Measurements from ENCODE around the gene ANKS3.
A peak's percentile ranks its signal among the peaks of the same experiment; 100 is the strongest.

ANKS3 gene

GRCh38 chr16:4734063-4734729 lies at the start of gene ANKS3, which contains the start of gene DNAAF8:
ANKS3 (minus strand) TSS chr16:4734271; CDS start chr16:4730149, 4,122 bp downstream.
DNAAF8 (plus strand) TSS chr16:4734537; CDS start chr16:4736515, 1,978 bp downstream.
- peak; percentile 84 for DNase-seq (ENCODE audit: low read depth)

- DNase-seq (ENCODE audit: low read depth), result no peak
Observed at GRCh38 chr16:4783251-4783950, 49.3 kb upstream of the ANKS3 start.

DNA sequence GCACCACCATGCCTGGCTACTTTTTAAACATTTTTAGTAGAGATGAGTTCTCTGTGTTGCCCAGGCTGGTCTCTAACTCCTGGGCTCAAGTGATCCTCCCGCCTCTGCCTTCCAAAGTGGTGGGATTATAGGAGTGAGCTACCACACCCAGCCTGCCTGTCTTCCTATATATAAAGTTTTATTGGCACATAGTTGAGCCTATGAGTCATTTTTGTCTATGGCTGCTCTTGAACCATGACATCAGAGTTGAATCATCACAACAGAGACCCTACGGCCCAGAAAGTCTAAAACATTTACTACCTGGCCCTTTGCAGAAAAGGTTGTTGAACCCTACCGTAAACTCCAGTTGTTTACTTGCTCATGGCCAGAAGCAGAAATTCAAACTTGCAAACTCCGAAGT lies 46.2 kb upstream of the ANKS3 start:
- no peak for DNase-seq (ENCODE audit: low read depth)

- no peak for DNase-seq (ENCODE audit: low read depth)
Observed at GRCh38 chr16:4778050-4778392, 44.0 kb upstream of the ANKS3 start.

DNA sequence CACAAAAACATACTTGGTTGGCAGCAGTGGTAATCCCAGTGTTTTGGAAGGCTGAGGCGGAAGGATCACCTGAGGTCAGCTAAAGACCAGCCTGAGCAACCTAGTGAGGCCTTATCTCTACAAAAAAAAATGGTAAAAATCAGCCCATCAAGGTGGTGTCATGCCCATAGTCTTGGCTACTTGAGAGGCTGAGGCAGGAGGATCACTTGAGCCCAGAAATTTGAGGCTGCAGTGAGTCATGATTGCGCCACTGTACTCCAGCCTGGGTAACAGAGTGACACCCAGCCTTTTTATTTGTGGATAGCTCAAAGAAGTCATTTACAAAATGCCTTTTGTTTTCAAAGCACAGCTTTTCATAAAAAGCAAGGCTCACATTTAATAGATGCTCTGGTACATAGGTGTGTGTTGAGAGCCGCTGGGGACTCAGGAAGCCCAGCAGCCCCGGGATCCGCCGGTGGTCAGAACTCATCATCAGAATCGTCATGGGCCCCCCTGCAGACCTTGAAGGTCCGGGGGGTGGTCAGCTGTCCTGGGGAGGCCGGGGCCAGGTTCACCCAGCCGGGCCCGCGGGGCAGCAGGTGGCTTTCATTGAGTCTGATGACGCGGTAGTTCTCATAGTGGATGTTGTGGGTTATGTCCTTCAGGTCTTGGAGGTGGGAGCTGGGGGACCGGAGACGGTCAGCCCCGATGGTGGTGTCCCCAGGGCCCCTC lies 43.4 kb upstream of the ANKS3 start:
- DNase-seq (ENCODE audit: low read depth), result no peak

DNA sequence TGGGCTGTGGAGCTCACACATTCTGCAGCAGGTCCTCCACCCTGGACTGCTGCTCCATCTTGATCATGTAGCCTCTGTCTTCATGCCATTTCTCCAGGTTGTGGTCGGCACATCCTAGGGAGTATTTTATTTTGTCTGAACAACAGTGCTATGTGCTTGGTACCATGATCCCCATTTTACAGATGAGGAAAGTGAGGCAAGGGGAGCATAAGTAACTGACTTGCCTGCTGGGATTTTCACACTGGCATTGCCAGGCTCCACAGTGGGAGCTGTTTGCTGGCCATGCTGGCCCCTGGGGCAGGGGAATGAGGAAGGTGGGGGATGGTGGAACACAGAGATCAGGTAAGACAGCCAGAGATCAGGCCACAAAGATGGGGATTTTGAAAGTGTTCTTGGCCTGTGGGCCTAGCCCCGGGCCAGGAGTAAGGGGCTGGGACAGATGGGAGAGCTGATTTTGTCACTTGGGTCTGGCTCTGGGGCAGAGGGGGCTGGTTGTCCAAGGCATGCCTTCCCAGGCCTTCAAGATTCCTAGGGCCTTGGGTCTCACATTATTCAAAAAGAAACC lies 42.2 kb upstream of the ANKS3 start:
- DNase-seq (ENCODE audit: low read depth), result no peak

- no peak for DNase-seq (ENCODE audit: low read depth)
Observed at GRCh38 chr16:4775005-4775404, 40.9 kb upstream of the ANKS3 start.

DNA sequence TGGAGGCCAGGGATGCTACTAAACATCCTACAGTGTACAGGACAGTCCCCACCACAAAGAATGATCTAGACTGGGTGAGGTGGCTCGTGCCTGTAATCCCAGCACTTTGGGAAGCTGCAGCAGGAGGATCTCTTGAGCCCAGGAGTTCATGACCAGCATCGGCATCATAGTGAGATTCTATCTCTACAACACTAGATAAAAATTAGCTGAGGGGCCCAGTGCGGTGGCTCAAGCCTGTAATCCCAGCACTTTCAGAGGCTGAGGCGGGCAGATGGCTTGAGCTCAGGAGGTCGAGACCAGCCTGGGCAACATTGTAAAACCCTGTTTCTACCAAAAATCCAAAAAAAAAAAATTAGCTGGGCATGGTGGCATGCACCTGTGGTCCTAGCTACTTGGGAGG lies 38.3 kb upstream of the ANKS3 start:
- DNase-seq (ENCODE audit: low read depth), result no peak

DNA sequence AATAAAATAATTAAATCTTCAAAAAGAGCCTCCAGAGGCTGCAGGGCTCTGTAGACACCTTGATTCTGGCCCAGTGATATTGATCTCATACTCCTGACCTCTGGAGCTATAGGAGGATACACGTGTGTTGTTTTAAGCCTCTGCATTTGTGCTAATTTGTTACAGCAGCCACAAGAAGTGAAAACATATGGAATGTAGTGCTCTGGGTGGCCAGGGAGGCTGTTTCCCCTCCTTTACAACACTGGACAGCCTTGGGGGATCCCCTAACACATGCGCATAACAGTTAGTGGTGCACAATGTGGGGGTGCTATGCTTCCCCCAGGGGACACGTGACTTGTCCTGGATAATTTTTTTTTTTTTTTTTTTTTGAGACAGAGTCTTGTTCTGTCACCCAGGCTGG lies 37.6 kb upstream of the ANKS3 start:
- DNase-seq (ENCODE audit: low read depth), result no peak

- DNase-seq (ENCODE audit: low read depth), result no peak
Observed at GRCh38 chr16:4769306-4769638, 35.2 kb upstream of the ANKS3 start.

DNA sequence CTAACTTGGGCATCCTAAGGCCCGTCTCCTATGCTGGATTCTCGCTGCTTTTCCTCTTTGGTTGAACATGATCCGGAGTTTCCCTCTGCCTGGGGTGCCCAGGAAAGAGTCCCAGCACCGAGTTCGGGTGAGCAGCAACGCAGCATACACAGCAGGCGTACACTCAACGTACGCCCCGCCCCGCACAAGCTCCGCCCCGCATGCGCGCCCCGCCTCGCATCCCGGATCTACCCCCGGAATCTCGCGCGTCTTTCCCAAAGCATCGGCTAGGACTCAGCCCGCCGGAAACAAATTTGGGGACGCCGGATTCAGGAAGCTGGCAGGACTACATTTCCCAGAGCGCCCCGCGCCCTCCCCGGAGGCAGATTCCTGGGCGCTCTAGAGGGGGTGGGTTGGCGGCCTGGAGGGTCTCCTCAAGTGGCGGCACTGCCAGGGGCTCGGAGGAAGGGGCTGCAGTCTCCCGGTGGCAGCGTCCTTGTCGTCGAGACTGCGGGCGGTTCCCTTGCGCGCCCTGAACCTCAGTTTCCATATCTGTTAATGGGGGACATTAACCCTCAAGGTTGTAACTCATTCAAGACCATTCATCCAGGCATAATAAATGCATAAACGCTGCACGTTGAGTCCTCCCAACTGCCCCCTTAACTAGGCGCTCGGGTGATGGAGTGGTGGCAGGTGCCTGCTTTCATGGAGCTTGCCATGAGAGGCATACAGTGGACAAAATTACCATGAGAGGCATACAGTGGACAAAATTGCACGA lies 34.7 kb upstream of the ANKS3 start:
- peak; percentile 90 for DNase-seq (ENCODE audit: low read depth)

DNA sequence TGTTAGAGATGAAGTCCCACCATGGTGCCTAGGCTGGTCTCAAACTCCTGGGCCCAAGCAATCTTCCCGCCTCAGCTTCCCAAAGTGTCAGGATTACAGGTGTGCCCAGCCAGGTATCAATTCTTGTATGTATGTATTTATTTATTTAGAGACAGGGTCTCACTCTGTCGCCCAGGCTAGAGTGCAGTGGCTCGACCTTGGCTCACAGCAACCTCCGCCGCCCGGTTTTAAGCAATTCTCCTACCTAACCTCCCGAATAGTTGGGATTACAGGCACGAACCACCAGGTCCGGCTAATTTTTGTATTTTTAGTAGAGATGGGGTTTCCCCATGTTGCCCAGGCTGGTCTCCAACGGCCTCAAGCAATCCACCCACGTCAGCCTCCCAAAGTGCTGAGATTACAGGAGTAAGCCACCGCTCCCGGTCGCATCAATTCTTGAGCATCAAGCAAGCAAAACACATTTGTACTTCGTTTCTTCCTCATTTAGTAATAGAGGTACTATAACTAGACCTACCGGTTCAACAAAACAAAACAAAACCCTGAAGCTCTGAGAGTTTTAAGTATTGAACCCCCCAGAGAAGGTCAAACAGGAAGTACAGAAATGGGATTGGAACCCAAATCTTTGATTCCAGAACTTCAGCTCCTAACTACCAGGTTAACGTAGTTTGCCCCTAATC lies 33.9 kb upstream of the ANKS3 start:
- DNase-seq (ENCODE audit: low read depth), result no peak

DNA sequence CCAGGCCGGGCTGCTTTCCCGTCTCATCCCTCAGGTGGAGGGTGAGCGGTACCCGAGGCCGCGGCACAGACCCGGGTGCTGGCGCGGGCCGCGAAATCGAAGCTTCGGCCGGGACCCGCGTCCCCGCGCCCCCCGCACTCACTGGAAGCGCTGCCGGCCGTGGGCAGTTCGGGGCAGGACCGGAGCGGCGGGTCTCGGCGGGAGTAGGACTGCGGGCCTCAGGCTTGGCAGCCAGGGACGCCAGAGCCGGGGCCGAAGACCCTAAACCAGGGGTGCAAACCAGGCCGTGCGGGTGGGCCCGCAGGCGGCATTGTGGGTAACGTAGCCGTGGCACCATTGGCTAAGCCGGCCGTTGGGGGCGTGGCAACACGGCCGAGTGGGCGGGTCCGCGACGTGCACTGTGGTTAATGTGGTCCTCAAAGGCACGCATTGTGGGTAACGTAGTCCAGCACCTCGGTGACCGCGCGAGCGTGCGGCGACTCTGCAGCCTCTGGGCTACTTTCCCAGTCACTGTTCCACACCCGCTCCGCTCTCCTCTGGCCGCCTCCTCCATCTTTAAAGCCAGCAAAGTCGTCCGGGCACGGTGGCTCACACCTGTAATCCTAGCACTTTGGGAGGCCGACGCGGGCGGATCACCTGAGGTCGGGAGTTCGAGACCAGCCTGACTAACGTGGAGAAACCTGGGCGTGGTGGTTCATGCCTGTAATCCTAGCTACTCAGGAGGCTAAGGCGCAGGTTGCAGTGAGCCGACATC lies 33.0 kb upstream of the ANKS3 start, which contains the start of gene ZNF500:
Gene ZNF500, minus strand, starts transcription at position 288 of the 754 bp plus-strand sequence. CDS start 1,184 bp downstream, outside the sequence.
- DNase-seq (ENCODE audit: low read depth), result peak; percentile 97

- DNase-seq (ENCODE audit: low read depth), result no peak
Observed at GRCh38 chr16:4765511-4766474, 31.7 kb upstream of the ANKS3 start.

GRCh38 chr16:4763791-4764190 lies 29.7 kb upstream of the ANKS3 start:
- DNase-seq (ENCODE audit: low read depth), result no peak

GRCh38 chr16:4762205-4762604 lies 28.1 kb upstream of the ANKS3 start:
- DNase-seq (ENCODE audit: low read depth), result no peak

DNA sequence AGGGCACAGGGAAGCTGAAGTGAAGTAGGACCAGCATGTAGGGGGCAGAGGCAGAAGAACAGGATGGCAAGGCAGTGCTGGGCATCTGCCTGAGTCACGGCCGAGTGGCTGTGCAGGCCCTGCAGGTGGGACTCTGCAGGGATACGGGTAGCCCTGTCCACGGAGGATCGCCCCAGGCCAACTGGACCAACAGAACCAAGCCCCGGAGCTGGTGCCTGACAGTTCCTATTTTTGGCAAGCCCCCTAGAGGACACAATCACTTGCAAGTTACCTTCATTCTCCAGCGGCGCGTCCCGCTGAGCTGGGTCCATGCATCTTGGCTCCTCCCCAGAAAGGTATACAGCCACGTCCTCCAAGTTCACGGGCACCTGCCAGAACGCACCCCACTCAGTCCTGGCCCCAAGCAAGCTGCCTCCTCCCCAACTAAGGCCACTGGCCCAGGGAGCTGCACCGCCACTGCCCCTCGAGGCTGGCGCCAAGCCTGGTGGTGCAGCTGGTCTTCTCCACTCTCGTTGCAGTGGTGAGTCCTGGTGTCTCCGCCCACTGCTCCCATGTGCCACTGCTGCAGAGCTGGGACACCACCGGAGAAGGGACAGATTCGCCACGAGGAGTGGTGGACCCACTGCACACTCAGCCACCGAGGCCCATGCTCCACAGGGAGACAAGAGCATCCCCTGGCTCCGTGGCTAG lies 26.3 kb upstream of the ANKS3 start:
- DNase-seq (ENCODE audit: low read depth), result no peak

DNA sequence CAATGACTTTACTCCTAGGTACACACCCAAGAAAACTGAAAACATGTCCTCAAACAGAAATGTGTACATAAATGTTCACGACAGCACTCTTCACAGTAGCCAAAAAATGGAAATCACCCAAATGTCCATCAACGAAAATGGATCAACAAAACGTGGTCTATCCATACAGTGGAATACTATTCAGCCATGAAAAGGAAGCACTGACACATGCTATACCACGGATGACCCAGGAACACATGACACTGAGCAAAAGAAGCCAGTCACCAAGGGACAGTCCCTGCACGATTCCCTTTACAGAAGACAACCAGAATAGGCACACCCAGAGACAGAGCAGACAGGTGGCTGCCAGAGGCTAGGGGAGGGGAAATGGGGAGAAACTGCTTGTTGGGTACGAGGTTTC lies 21.6 kb upstream of the ANKS3 start:
- no peak for DNase-seq (ENCODE audit: low read depth)

- no peak for DNase-seq (ENCODE audit: low read depth)
Observed at GRCh38 chr16:4754865-4755264, 20.8 kb upstream of the ANKS3 start.

All from activated T-cell treated with anti-CD3 and anti-CD28 coated beads for 48 hours (primary cell).